Keratinocyte (primary cell): Measurements from ENCODE around the gene NUP155. TPM values are rescaled to one million over a fixed set of nuclear protein-coding genes. Genes with fewer than 3 reads are reported as not detected.
"Not testable (repeated sequence)": the region's sequence is repeated elsewhere in the genome, so short reads cannot be mapped to it uniquely, and the experiment has no call there.

Experiments
- DNase-seq: peaks from one replicate; pipeline ENCODE4 v3.0.0-alpha.2; 2011; ENCODE audit warnings: low read depth, missing footprints, low spot score
- FAIRE-seq: peaks from 2 replicates; lab custom pipeline; 2011; peaks lifted over from hg19 to GRCh38; lab: Jason Lieb, UNC
- H2AFZ ChIP-seq: 2 replicates; pipeline ENCODE4 v1.6.0; 2012; ENCODE audit warnings: low read length, control low read depth, inconsistent platforms; ENCODE audit not compliant: control insufficient read depth
- H3K27ac ChIP-seq: 2 replicates; pipeline ENCODE4 v1.5.1; 2011; ENCODE audit warnings: low read length; ENCODE audit not compliant: control insufficient read depth, insufficient read depth
- H3K27me3 ChIP-seq: 3 replicates; pipeline ENCODE4 v1.6.0; 2011; ENCODE audit warnings: low read length; ENCODE audit not compliant: control insufficient read depth, insufficient read depth; ENCODE audit errors: extremely low read depth
- H3K36me3 ChIP-seq, 2 experiments: 2 replicates in 1 of 2; 3 replicates in 1 of 2; pipeline ENCODE4 v1.5.1; 2011; ENCODE audit warnings: low read length in 2 of 2, mild to moderate bottlenecking in 1 of 2; ENCODE audit not compliant: control insufficient read depth in 2 of 2, insufficient read depth in 2 of 2; ENCODE audit errors: extremely low read depth in 1 of 2
- H3K4me1 ChIP-seq: 3 replicates; pipeline ENCODE4 v1.5.1; 2011; ENCODE audit warnings: low read length; ENCODE audit not compliant: control insufficient read depth, insufficient read depth; ENCODE audit errors: extremely low read depth
- H3K4me2 ChIP-seq: 3 replicates; pipeline ENCODE4 v1.6.0; 2011; ENCODE audit warnings: low read depth, low read length; ENCODE audit not compliant: control insufficient read depth, insufficient read depth; ENCODE audit errors: extremely low read depth
- H3K4me3 ChIP-seq, 3 experiments: fragments of 200-600 bp in 1 of 3; sonication (generic) in 1 of 3; 2 replicates in 2 of 3; 3 replicates in 1 of 3; pipeline ENCODE4 v1.5.1; 2011 to 2016; ENCODE audit warnings: low read length in 3 of 3, mild to moderate bottlenecking in 3 of 3, control low read depth in 2 of 3, inconsistent platforms in 1 of 3, low read depth in 1 of 3, mixed read lengths in 1 of 3, mixed run types in 1 of 3, moderate library complexity in 1 of 3; ENCODE audit not compliant: control insufficient read depth in 2 of 3, insufficient read depth in 2 of 3; ENCODE audit errors: extremely low read depth in 1 of 3
- H3K79me2 ChIP-seq: 2 replicates; pipeline ENCODE4 v1.6.0; 2012; ENCODE audit warnings: low read length; ENCODE audit not compliant: control insufficient read depth, insufficient read depth
- H3K9ac ChIP-seq: 3 replicates; pipeline ENCODE4 v1.6.0; 2011; ENCODE audit warnings: low read length; ENCODE audit not compliant: control insufficient read depth, insufficient read depth; ENCODE audit errors: extremely low read depth
- H3K9me1 ChIP-seq: 3 replicates; pipeline ENCODE4 v1.6.0; 2011; ENCODE audit warnings: low read length; ENCODE audit not compliant: control insufficient read depth, insufficient read depth; ENCODE audit errors: extremely low read depth
- H3K9me3 ChIP-seq: 2 replicates; pipeline ENCODE4 v1.5.1; 2012; ENCODE audit warnings: low read depth, low read length; ENCODE audit not compliant: control insufficient read depth
- H4K20me1 ChIP-seq: 3 replicates; pipeline ENCODE4 v1.6.0; 2011; ENCODE audit warnings: low read length; ENCODE audit not compliant: control insufficient read depth, insufficient read depth; ENCODE audit errors: extremely low read depth
- EZH2 ChIP-seq: IDR thresholded peaks from one replicate; pipeline ENCODE4 v1.6.1; 2012; ENCODE audit warnings: inconsistent platforms, mild to moderate bottlenecking, low read length, moderate library complexity
- dilution Hi-C: fragments of 300-500 bp; cut with MboI; formaldehyde crosslinking; loops from one replicate; pipeline ENCODE4 v1.7.0; 2020; ENCODE audit warnings: low sequenced_read_pairs; ENCODE audit not compliant: extremely low pct_ligation_motif_present
- polyA minus RNA-seq, 3 experiments: library from RNA; depleted of rRNA, polyadenylated mRNA; stranded (reverse); fragments of >200 nt; gene quantifications; 1 replicate in 1 of 3; 2 replicates in 1 of 3; 3 replicates in 1 of 3; pipeline ENCODE4 v1.2.3, GENCODE V29; 2011
- polyA plus RNA-seq, 5 experiments: library from polyadenylated mRNA; depleted of rRNA in 3 of 5; stranded (reverse) in 3 of 5; stranded (forward) in 1 of 5; unstranded in 1 of 5; fragments of >200 nt; gene quantifications; 1 replicate in 1 of 5; 2 replicates in 3 of 5; 3 replicates in 1 of 5; pipeline versions ENCODE4 v1.2.1 to v1.2.3, GENCODE V29; 2011 to 2012; ENCODE audit warnings: missing spikeins in 2 of 5, low read depth in 1 of 5, low replicate concordance in 1 of 5
- TF ChIP-seq, protein P1 (sequence below), 3 experiments: IDR thresholded peaks in 1 of 3; conservative IDR thresholded peaks in 1 of 3; optimal IDR thresholded peaks in 1 of 3; 2 replicates in 2 of 3; 3 replicates in 1 of 3; pipeline versions ENCODE3 to v1.5.1; 2011; ENCODE audit warnings: low read length in 3 of 3, mild to moderate bottlenecking in 3 of 3, moderate library complexity in 2 of 3, control low read depth in 1 of 3, inconsistent platforms in 1 of 3; ENCODE audit not compliant: insufficient read depth in 2 of 3; ENCODE audit errors: extremely low read depth in 1 of 3

Gene NUP155
- polyA plus RNA-seq (13.7 to 20.5 TPM (median 18.8 TPM) in 3 replicates), polyA minus RNA-seq (28.0 to 74.2 TPM (median 53.5 TPM) in 3 replicates)
- 5.2 TPM for polyA plus RNA-seq (2011; ENCODE audit: low read depth)
- 5.6 and 11.3 TPM in 2 replicates for polyA plus RNA-seq (2011; cell fraction: cytosol; rRNA removed)
- 17.1 and 19.3 TPM in 2 replicates for polyA plus RNA-seq (2011; cell fraction: nucleus; rRNA removed)
- polyA plus RNA-seq (2012; ENCODE audit: low replicate concordance), result 9.2 and 14.8 TPM in 2 replicates
- polyA minus RNA-seq (2011; cell fraction: cytosol; rRNA and poly(A)+ RNA removed), result 19.6 TPM
- polyA minus RNA-seq (2011; cell fraction: nucleus; rRNA and poly(A)+ RNA removed), result 38.8 and 67.3 TPM in 2 replicates

GRCh38 chr5:37370864-37371726 is at the start of gene NUP155:
Gene NUP155 (minus strand): TSS chr5:37371106. CDS start chr5:37370977, 129 bp downstream.
- peak within 1 kb of the TSS; percentile 96 for H2AFZ ChIP-seq
- H3K9me3 ChIP-seq, result no peaks in the 10 kb centered on the region
- H3K9me1 ChIP-seq, result no peaks in the 10 kb centered on the region
- peak within 1 kb of the TSS; percentile 96 for H3K9ac ChIP-seq
- peak within 1 kb of the TSS; percentile 88 for H3K4me2 ChIP-seq
- FAIRE-seq (peak; percentile 92), DNase-seq (peak; percentile 92)
- peak within 1 kb of the TSS; percentile 90 for H3K27ac ChIP-seq
- H3K79me2 ChIP-seq, result peaks cover 46% of the 10 kb centered on the region
- no peaks in the 10 kb centered on the region for H3K27me3 ChIP-seq
- H3K4me1 ChIP-seq, result peaks cover 22% of the 10 kb centered on the region
- H4K20me1 ChIP-seq, result no peaks in the 10 kb centered on the region
- no peaks in the 10 kb centered on the region for H3K36me3 ChIP-seq
- peak within 1 kb of the TSS; percentile 56 to 100 (median 100) for H3K4me3 ChIP-seq
- no peak for TF ChIP-seq EZH2
- TF ChIP-seq, protein P1, sequence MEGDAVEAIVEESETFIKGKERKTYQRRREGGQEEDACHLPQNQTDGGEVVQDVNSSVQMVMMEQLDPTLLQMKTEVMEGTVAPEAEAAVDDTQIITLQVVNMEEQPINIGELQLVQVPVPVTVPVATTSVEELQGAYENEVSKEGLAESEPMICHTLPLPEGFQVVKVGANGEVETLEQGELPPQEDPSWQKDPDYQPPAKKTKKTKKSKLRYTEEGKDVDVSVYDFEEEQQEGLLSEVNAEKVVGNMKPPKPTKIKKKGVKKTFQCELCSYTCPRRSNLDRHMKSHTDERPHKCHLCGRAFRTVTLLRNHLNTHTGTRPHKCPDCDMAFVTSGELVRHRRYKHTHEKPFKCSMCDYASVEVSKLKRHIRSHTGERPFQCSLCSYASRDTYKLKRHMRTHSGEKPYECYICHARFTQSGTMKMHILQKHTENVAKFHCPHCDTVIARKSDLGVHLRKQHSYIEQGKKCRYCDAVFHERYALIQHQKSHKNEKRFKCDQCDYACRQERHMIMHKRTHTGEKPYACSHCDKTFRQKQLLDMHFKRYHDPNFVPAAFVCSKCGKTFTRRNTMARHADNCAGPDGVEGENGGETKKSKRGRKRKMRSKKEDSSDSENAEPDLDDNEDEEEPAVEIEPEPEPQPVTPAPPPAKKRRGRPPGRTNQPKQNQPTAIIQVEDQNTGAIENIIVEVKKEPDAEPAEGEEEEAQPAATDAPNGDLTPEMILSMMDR (optimal IDR thresholded peaks at IDR 0.05 in 1 of 3, IDR thresholded peaks at IDR 0.05 in 1 of 3, conservative IDR thresholded peaks at IDR 0.05 in 1 of 3; ENCODE audit: extremely low read depth in 1 of 3, insufficient read depth in 2 of 3, low read length in 3 of 3), result no peak
- dilution Hi-C loops, result no loop called here

GRCh38 chr5:37417347-37417746 is 46.4 kb upstream of the NUP155 start:
- Histone ChIP-seq H3K36me3 (no peaks in the 10 kb centered on the region), H3K27ac (no peak overlapping the region), H3K9ac (no peak overlapping the region), H2AFZ (no peak overlapping the region), H3K4me3 (no peak overlapping the region), H3K79me2 (no peaks in the 10 kb centered on the region), H4K20me1 (peaks cover 2% of the 10 kb centered on the region), H3K27me3 (no peaks in the 10 kb centered on the region), H3K4me2 (no peak overlapping the region), H3K9me3 (no peaks in the 10 kb centered on the region), H3K9me1 (no peaks in the 10 kb centered on the region), H3K4me1 (no peaks in the 10 kb centered on the region)
- FAIRE-seq, result no peak
- dilution Hi-C loops, result no loop called here
- TF ChIP-seq EZH2, result no peak
- TF ChIP-seq, protein P1 (optimal IDR thresholded peaks at IDR 0.05 in 1 of 3, IDR thresholded peaks at IDR 0.05 in 1 of 3, conservative IDR thresholded peaks at IDR 0.05 in 1 of 3; ENCODE audit: extremely low read depth in 1 of 3, insufficient read depth in 2 of 3, low read length in 3 of 3), result no peak
- no peak for DNase-seq

- H3K4me2 ChIP-seq, H3K27ac ChIP-seq, H2AFZ ChIP-seq, H3K9me3 ChIP-seq, H4K20me1 ChIP-seq, H3K27me3 ChIP-seq, H3K9ac ChIP-seq, H3K4me3 ChIP-seq, H3K4me1 ChIP-seq, dilution Hi-C loops, H3K79me2 ChIP-seq, FAIRE-seq, H3K36me3 ChIP-seq, DNase-seq, H3K9me1 ChIP-seq: not testable (repeated sequence)
These were observed 44.5 kb upstream of the NUP155 start for GRCh38 chr5:37415456-37415855.
